GM08714 (cell line): ENCODE data around the gene NOXO1.
A peak's percentile ranks its signal among the peaks of the same experiment; 100 is the strongest.

Experiments
- H3K4me3 ChIP-seq: fragments of 200-500 bp; sonication (Bioruptor generic); 2 replicates; pipeline ENCODE4 v1.5.1; 2014; ENCODE audit warnings: mild to moderate bottlenecking, low read length, inconsistent platforms
- ZNF274 ChIP-seq: IDR thresholded peaks from 2 replicates; pipeline ENCODE4 v1.6.1; 2012; ENCODE audit warnings: mild to moderate bottlenecking, low read depth, low read length

The NOXO1 gene

GRCh38 chr16:1972490-1972877 is 8.8 kb downstream of the NOXO1 start:
- H3K4me3 ChIP-seq = peak overlapping the region; percentile 85

GRCh38 chr16:1971796-1972489 is 9.3 kb downstream of the NOXO1 start, which contains the start of gene TBL3:
TSS of gene TBL3 (plus strand) at chr16:1972053. CDS start at chr16:1972165, 112 bp downstream.
- peak within 1 kb of the TSS; percentile 85 for H3K4me3 ChIP-seq
- TF ChIP-seq ZNF274 = no peak

More at GRCh38 chr16:1972490-1972877, 8.8 kb downstream of the NOXO1 start:
- TF ChIP-seq ZNF274 = no peak

- TF ChIP-seq ZNF274 = no peak
- no peak overlapping the region for H3K4me3 ChIP-seq
These were observed 12.9 kb downstream of the NOXO1 start for GRCh38 chr16:1968146-1968953.

GRCh38 chr16:1966460-1966859 is 14.8 kb downstream of the NOXO1 start, which contains the start of gene RNF151:
TSS of gene RNF151 (plus strand) at chr16:1966856. CDS start at chr16:1966882, 26 bp downstream.
- TF ChIP-seq ZNF274 = no peak

GRCh38 chr16:1965396-1966001 is 15.8 kb downstream of the NOXO1 start:
- TF ChIP-seq ZNF274 = no peak
- H3K4me3 ChIP-seq = peak overlapping the region; percentile 95

More at GRCh38 chr16:1966460-1966859, 14.8 kb downstream of the NOXO1 start, which contains the start of gene RNF151:
- H3K4me3 ChIP-seq = peak within 1 kb of the TSS; percentile 95

GRCh38 chr16:1964506-1965395 is 16.5 kb downstream of the NOXO1 start, which contains the start of gene RPS2:
TSS of gene RPS2 (minus strand) at chr16:1964826. CDS start at chr16:1964625, 201 bp downstream.
- TF ChIP-seq ZNF274 = no peak

GRCh38 chr16:1963806-1964505 is 17.3 kb downstream of the NOXO1 start:
- no peak for TF ChIP-seq ZNF274
- H3K4me3 ChIP-seq = peak overlapping the region; percentile 95

More at GRCh38 chr16:1964506-1965395, 16.5 kb downstream of the NOXO1 start, which contains the start of gene RPS2:
- H3K4me3 ChIP-seq = peak within 1 kb of the TSS; percentile 95

GRCh38 chr16:1962161-1963153 is 18.8 kb downstream of the NOXO1 start:
- peak overlapping the region; percentile 95 for H3K4me3 ChIP-seq

GRCh38 chr16:1961651-1962067 is 19.6 kb downstream of the NOXO1 start:
- H3K4me3 ChIP-seq = no peak overlapping the region
- no peak for TF ChIP-seq ZNF274

- H3K4me3 ChIP-seq = peak overlapping the region; percentile 88; the same call in 1 of the 2 replicates
- no peak for TF ChIP-seq ZNF274
These were observed 20.3 kb downstream of the NOXO1 start for GRCh38 chr16:1960665-1961630.
